ENCODE data around the gene MAP3K15.
A peak's percentile ranks its signal among the peaks of the same experiment; 100 is the strongest.

The MAP3K15 gene

DNA sequence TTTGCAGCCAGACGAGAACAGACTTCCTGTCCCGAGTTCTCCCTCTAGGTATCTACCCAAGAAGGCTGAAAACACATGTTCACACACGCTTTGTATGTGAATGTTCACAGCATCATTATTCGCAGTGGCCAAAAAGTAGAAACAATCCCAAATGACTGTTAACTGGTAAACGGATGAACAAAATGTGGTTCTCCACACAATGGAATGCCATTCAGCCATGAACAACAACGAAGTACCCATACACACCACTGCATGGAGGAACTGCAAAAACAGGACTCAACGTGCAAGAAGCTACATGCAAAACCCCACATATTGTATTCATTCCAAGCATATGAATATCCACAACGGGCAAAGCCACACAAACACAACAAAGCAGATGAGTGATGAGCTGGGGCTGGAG is 126.6 kb downstream of the MAP3K15 start:
- no peak for DNase-seq

DNA sequence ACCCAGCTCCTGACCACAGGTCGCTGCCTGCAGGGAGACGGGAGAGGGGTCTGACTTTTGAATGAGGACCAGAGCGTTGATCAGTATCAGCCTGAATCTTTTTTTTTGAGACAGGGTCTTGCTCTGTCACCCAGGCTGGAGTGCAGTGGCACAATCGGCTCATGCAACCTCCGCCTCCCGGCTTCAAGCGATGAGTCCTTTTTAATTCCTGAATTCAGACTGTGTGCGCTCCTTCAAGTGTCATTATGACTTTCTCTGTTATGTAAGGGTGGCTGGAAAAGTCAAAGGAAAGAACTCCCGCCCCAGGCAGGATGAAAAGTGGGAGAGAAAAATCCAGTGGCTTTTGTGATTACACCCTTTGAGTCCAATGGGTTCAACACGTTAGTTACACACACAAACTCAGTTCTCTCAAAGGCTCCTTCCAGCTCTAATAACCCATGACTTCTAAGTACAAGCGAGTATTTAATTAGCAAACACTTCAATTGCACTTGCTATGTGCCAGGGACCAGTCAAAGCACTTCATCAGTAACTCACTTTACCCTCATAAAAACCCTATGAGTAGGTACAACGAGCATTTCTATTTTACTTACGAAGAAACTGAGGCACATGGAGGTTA is 127.1 kb downstream of the MAP3K15 start:
- DNase-seq, result no peak

DNA sequence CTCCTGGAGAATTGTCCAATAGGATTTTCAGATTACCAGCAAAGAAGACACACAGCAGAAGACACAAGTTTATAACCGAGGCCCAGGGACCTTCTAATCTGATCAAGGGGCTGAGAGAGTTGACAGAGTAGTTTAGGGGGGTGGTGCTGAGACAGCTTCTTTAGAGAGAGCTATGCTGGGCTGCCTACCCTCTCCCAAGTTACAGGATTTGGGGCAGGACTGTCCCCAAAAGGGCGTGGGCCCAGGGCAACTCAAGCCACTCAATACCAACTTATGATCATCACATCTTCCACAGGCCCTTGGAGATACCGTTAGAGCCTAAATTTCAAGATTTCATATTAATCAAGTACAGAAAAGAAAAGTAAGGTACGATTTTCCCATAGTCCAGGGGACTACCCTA is 128.6 kb downstream of the MAP3K15 start:
- DNase-seq, result no peak

DNA sequence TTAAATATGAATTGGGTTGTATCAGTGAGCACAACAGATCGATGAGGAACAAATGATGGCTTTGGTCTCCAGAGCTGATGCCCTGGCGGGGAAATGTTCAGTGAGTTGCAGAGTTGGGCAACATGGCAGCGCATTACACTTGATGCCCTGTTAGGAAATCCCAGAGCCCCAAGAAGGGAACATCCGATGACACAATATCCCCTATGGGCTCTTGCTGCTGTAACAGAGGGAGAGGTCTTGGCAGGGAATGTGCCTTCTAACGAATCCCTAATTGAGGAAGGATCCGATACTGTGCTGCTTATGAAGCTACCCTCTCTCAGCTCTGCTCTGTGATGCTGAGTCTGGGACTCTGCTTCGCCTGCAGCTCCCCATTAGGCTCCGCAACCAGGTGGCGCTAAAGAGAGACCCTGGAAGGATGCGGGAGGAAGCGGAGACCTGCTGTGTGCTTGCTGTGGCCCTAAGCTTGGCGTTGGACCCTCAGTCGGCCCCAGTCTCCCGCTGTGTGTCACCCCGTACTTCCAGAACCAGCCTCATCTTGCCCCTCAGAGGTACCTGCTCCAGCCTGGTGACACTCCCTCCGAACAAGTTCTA is 132.7 kb downstream of the MAP3K15 start:
- DNase-seq, result peak; percentile 26 to 43

GRCh38 chrX:19381326-19381725 is 134.0 kb downstream of the MAP3K15 start:
- DNase-seq, result no peak

DNA sequence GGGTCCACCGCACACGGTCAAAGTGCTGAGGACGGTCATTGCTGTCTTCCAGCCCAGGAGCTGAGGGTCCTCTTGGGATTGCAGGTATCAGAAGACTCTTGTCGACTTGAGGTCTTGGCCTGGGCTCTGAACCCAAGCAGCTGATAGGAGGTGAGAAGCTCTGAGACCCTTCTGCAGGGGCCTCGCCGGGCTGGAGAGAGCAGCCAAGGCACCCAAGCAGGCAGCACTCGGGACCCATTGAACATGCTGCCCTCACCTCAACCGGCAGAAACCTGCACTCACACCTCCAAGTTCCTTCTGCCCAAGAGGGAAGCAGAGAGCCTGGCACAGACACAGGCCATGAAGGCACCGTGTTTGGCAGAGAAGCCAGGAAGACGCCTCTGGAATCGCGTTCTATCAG is 137.5 kb downstream of the MAP3K15 start:
- DNase-seq, result no peak

- no peak for DNase-seq
Measured at GRCh38 chrX:19375546-19375945, 139.8 kb downstream of the MAP3K15 start.

DNA sequence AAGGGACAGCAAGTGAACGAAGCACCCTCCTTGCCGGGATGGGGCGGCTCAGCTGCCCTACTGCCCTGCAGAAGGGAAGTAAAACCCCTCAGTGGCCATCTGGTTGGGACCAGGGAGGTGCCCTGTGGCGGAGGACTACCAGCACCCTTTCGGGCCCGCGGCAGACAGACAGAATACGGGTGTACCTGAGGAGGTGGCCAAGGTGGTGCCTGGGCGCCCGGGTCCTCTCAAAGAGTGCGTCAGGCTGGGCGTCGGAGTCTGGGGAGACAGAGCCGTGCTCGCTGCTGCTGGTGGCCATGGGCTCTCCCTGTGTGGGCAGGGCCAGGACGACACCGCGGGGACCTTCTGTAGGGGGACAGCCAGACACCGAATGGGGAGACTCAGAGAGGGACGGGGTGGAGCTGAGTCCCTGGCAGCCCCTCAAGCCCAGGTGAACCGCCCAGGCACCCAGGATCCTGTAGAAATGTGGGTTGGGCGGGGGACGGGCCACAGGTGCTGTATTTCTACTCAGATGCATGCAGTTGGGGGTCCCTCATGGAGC is 141.9 kb downstream of the MAP3K15 start:
- no peak for DNase-seq

GRCh38 chrX:19372547-19373331 is 142.6 kb downstream of the MAP3K15 start:
- no peak for DNase-seq

DNA sequence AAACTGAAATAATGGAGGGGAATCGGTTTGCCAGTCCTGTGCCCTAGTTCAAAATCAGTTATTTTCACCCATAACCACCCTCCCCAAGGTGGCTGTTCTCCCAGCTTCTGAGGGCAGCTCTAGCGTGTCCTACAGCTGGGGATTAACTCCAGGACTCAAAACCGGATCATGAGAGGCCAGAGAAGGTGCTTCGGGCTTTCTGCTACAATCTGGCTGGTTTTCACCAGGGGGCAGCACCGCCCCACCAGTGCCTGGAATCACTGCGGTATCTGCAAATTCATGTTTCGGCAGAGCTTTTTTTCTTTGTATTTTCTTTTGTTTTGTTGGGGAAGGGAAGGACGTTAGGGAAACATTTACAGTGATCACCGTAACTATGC is 143.2 kb downstream of the MAP3K15 start:
- DNase-seq, result peak; percentile 48 to 59

- DNase-seq, result no peak
Measured at GRCh38 chrX:19370061-19370460, 145.2 kb downstream of the MAP3K15 start.

GRCh38 chrX:19368576-19368975 is 146.7 kb downstream of the MAP3K15 start:
- no peak for DNase-seq

DNA sequence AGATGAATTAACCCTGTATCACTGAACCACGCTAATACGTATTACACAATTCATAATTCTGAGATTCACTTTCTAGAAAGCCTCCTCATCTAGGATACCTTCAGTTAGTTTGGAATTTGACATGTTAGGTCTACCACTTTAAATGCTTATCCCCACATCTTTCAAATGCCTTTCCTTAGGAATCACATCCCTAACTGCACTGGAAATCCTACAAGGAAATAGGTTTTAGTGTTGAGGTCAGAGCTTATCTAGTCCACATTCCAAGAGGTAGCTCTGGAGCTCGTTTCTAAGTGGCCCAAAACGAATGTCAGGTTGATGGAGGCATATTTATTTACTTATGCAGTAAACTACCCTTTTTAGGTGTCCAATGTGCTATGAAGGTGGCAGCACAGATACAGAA is 153.6 kb downstream of the MAP3K15 start:
- no peak for DNase-seq

DNA sequence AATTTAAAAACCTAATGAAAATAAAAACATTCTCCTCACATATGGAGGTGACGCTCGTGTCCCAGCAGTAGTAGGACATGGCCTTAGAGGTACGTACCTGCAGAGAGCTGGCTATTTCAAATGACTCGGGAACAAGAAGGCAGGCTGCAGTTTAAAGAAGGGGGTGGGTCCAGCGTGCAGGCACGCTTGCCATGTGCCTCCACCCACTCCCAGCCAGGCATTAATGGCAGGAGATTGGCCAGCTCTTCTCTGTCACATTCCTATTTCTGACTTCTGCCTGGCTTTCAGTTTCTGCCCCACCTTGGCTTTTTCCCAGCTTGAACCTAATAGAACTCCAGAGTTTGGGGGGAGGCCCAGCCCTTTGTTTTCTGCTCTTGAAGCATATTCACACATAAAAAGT is 154.4 kb downstream of the MAP3K15 start:
- no peak for DNase-seq

DNA sequence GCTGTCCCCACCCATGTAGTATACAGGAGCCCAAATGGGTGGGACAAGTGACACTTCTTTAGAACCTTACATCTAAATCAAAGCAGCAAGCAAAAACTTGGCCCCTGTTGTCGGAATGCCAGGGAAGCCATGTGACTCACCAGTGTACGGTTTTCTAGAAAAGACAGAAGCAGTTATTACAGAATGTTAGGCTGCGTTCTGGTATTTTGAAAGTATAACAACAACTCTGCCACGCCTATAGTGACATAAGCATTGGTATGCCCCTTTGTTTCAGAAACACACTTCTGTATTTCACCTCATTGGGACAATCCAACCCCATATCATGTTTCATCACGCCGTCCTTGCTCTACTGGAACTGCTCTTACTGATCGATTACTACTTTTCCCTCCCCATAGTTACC is 156.8 kb downstream of the MAP3K15 start:
- no peak for DNase-seq

DNA sequence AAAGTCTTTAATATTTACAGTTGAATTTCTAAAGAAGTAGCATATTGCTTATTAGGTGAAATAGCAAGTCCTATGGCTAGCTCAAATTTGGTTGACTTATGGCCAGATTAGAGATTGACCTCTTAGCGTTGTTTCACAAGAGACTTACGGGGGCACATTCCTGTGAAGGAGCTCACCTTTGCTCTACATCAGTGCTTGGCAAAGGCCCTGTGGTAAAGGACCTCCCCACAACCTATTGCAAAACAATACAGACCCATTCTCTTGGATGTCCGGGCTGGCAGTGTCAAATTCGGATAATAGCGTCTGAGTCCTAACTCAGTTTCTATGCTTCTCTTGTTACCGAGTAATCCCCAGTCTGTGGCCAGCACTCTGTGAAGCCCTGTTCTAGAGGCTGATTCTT is 160.7 kb downstream of the MAP3K15 start:
- no peak for DNase-seq

DNA sequence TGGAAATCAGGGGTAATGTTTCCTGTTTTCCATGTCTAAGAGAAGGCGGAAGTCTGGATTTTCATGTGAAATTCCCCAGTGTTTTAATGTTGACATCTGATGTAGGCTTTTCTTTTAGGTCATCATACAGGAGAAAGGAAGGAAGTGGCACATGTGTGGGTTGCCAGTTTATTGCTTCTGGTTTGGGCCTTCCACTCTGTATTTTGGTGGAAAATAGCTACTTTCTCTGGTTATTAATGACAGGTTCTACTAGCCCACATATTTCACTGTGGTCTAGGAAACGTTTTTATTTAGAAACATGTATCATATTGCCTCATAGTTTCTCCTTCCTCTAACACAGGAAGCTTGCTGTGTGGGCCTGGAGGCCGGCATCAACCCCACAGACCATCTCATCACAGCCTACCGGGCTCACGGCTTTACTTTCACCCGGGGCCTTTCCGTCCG is 164.3 kb downstream of the MAP3K15 start:
- DNase-seq, result no peak

GRCh38 chrX:19349264-19349663 is 166.0 kb downstream of the MAP3K15 start:
- no peak for DNase-seq

DNA sequence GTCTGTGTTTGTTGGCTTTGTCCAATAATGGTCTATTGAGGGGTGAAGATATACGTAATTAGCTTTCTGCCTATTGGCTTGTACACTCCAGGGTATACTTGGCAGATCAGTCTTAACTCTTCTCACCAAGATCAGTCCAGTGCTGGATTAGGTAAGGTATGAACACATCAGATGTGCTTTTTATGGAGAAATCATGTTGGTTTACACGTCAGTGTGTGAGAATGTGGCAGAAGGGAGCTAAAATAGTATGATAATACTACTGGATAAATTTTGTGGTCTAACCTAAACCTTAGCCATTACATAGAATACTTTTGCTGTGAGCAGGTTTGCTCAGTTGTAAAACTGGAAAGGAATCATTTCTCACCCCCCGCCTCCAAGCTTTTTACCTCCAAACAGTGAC is 167.4 kb downstream of the MAP3K15 start:
- DNase-seq, result no peak

GRCh38 chrX:19344661-19345060 is 170.6 kb downstream of the MAP3K15 start:
- DNase-seq, result no peak

- peak; percentile 89 to 92 for DNase-seq
Measured at GRCh38 chrX:19343535-19344408, 171.5 kb downstream of the MAP3K15 start, which contains the start of gene PDHA1. TSS of gene PDHA1 (plus strand) at chrX:19343927. CDS start at chrX:19344038, 111 bp downstream.

DNA sequence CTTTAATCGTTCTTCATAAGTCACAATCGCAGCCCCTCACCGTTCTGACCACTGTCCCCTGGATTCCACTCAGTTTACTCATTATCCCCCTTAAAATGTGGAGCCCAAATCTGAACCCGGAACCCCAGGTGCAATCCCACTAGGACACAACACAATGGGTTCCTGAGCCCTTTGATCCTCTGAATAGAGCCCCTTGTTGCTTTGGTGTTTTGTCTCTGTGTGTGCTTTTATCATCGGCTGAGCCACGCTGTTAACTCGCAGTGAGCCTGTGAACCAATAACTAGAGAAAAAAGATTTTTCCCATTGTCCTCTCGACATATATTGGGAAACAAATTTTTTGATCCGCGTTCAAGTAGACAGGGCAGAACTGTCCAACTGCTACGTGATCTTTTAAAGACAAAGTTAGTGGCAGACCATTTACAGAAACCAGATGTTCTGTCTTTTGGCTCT is 172.2 kb downstream of the MAP3K15 start:
- no peak for DNase-seq

Measured in activated CD4-positive, alpha-beta T cell treated with anti-CD3 and anti-CD28 coated beads for 4 hours (primary cell).